HG03103 (cell line): ENCODE data around the gene AKAP9.
"Not testable (repeated sequence)": the region's sequence is repeated elsewhere in the genome, so short reads cannot be mapped to it uniquely, and the experiment has no call there.

Experiments used
- ATAC-seq: cut with Tn5 transposase; IDR thresholded peaks from one replicate; pipeline ENCODE4 v1.9.1; 2021; ENCODE audit warnings: low read depth; ENCODE audit not compliant: unreplicated experiment

AKAP9 gene

DNA sequence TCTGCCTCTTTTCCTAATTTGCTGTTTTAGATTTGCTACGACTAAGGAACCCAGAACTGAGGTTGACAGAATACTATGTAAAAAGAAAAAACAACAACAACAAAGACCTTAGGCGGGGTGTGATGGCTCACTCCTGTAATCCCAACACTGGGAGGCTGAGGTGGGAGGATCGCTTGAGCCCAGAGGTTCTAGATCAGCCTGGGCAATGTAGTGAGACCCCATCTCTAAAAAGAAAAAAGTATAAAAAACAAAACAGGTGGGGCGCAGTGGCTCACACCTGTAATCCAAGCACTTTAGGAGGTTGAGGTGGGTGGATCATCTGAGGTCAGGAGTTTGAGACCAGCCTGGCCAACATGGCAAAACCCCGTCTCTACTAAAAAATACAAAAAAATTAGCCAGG, 4.3 kb downstream of the AKAP9 start:
- not testable (repeated sequence) for ATAC-seq

DNA sequence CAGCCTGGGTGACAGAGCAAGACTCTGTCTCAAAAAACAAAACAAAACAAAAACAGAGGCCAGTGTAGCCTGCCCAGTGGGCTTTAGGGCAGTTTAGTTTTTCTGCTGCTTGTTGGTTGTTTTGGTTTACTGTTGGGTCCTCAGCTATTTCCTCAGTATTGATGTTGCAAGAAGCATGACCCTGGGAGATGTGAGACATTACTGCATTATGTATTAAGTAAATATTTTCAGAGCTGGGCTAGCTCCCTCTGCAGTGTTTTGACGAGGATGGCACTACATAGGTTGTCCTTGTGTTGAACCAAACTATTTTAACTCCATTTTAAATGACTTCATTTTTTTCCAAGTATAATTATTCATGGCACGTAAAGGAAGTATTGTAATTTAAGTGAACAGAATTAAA, 4.8 kb downstream of the AKAP9 start:
- ATAC-seq, result no peak

GRCh38 chr7:91946549-91946948, 5.9 kb downstream of the AKAP9 start:
- no peak for ATAC-seq

GRCh38 chr7:91947948-91948347, 7.3 kb downstream of the AKAP9 start:
- no peak for ATAC-seq

GRCh38 chr7:91949221-91950009, 8.8 kb downstream of the AKAP9 start:
- ATAC-seq, result peak; percentile 42

GRCh38 chr7:91953618-91954017, 13.0 kb downstream of the AKAP9 start:
- no peak for ATAC-seq

DNA sequence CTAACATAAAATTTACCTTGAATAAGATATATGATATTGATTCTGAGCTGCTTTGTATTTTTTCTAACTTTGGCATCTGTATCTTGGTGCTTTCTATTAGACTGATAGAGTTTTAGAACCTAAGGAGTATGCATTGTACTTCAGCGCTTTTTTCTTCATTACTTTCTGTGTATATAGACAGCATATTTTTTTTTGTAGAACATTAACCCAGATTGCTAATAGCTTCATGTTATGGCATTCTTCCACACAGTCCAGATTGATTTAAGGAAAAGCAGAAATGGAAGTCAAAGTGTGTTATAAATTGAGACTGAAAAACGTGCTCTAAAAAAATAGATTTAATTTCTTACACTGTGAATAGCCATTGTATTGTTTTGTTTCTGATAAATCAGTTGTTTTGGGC, 15.8 kb downstream of the AKAP9 start:
- not testable (repeated sequence) for ATAC-seq

DNA sequence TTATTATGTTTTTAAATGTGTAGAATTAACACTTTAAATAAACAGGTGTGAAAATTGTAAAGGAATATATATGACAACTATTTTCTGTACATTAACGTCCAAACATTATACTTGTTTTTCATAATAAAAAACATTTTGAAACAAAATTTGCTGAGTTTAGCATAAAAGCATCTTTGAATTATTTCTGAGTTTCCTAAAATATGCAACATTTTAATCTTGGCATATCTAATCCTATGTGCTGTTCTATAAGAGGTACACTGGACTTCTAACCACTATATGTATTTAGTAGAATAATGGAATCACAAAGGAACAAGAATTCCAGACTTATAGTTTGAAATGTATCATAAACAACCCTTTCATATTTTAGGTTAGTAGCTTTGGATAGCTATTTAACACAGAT, 16.6 kb downstream of the AKAP9 start:
- no peak for ATAC-seq

GRCh38 chr7:91957823-91958222, 17.2 kb downstream of the AKAP9 start:
- ATAC-seq, result no peak

DNA sequence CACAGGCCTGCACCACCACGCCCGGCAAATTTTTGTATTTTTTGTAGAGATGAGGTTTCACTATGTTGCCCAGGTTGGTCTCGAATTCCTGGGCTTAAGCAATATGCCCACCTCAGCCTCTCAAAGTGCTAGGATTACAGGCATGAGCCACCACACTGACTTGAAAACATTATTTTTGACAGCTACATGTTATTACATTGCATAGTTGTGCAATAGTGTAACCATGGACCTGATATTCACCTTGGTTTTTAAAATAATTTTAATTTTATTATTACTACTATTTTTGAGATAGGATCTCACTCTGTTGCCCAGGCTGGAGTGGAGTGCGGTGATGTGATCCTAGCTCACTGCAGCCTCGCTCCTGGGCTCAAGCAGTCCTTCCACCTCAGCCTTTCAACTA, 18.4 kb downstream of the AKAP9 start:
- ATAC-seq, result no peak

- no peak for ATAC-seq
These were observed 21.2 kb downstream of the AKAP9 start for GRCh38 chr7:91961816-91962215.

GRCh38 chr7:91962419-91962818, 21.8 kb downstream of the AKAP9 start:
- ATAC-seq, result no peak

DNA sequence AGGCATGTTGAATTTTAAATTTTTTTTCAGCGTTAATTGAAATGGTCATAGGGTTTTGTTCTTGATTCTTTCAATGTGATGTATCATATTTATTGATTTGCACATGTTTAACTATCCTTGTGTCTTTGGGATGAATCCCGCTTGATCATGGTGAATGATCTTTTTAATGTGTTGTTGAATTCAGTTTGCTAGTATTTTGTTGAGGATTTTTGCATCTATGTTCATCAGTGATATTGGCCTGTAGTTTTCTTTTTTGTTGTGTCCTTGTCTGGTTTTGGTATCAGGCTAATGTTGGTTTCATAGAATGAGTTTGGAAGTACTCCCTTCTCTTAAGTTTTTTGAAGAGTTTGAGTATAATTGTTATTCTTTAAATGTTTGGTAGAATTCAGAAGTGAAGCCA, 26.9 kb downstream of the AKAP9 start:
- ATAC-seq, result not testable (repeated sequence)

- ATAC-seq, result no peak
These were observed 33.0 kb downstream of the AKAP9 start for GRCh38 chr7:91973639-91974038.

DNA sequence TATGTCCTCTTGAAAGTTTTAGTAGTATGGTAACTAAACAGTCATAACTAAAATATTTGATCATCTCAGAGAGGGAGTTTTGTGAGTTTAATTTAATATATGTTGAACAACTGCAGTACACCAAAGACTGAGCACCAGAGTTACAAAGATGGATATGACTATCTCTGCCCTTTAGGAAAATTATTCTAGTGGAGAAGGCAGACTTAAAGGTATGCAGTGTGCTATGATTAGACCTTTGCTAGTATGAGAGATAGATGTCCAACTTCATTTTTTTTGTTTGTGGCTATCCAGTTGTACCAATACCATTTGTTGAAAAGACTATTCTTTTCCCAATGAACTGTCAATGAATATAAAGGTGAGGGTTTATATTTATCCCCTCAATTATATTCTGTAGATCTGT, 33.4 kb downstream of the AKAP9 start:
- no peak for ATAC-seq

- ATAC-seq, result no peak
These were observed 36.1 kb downstream of the AKAP9 start for GRCh38 chr7:91976743-91977142.

GRCh38 chr7:91979590-91979989, 38.9 kb downstream of the AKAP9 start:
- ATAC-seq, result no peak

DNA sequence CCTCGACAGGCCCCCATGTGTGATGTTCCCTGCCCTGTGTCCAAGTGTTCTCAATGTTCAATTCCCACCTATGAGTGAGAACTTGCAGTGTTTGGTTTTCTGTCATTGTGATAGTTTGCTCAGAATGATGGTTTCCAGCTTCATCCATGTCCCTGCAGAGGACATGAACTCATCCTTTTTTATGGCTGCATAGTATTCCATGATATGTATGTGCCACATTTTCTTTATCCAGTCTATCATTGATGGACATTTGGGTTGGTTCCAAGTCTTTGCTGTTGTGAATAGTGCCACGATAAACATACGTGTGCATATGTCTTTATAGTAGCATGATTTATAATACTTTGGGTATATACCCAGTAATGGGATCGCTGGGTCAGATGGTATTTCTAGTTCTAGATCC, 41.7 kb downstream of the AKAP9 start:
- ATAC-seq, result not testable (repeated sequence)

DNA sequence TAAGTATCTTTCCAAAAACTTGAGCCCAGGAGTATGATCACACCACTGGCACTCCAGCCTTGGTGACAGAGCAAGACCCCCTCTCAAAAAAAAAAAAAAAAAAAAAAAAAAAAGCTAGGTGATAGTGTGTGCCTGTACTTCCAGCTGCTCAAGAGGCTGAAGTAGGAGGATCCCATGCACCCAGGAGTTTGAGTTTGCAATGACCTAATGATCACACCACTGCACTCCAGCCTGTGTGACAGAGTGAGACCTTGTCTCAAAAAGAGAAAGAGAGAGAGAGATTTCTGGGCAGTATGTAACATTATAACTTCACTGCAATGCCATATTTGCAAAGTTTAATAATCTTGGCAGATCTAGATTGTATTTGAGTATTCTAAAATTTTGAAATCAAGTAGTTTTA, 47.6 kb downstream of the AKAP9 start:
- no peak for ATAC-seq

GRCh38 chr7:91993976-91994375, 53.3 kb downstream of the AKAP9 start:
- peak; percentile 46 for ATAC-seq

GRCh38 chr7:91995391-91996105, 54.9 kb downstream of the AKAP9 start:
- peak; percentile 89 for ATAC-seq
